Mucosa of descending colon (tissue), 3 donors: Measurements from ENCODE around the gene WNT16. TPM values are rescaled to one million over a fixed set of nuclear protein-coding genes. Genes with fewer than 3 reads are reported as not detected.
"Not testable (repeated sequence)": the region's sequence is repeated elsewhere in the genome, so short reads cannot be mapped to it uniquely, and the experiment has no call there.

Experiments
- ATAC-seq: fragments of 200-7000 bp; cut with Tn5 transposase; one replicate; pipeline ENCODE4 v1.9.1; 2020; ENCODE audit warnings: mild to moderate bottlenecking, moderate library complexity
- DNase-seq, 3 donors: peaks; one replicate each; pipeline ENCODE4 v3.0.0-alpha.2; 2020
- H3K36me3 ChIP-seq: fragments of 200-600 bp; one replicate; pipeline ENCODE4 v1.8.0; 2021; ENCODE audit warnings: low read depth, mild to moderate bottlenecking
- H3K4me1 ChIP-seq: fragments of 200-600 bp; one replicate; pipeline ENCODE4 v1.8.0; 2021; ENCODE audit warnings: low read depth, mild to moderate bottlenecking
- H3K4me3 ChIP-seq: fragments of 200-600 bp; one replicate; pipeline ENCODE4 v1.8.0; 2021; ENCODE audit warnings: mild to moderate bottlenecking
- H3K9me3 ChIP-seq: fragments of 200-600 bp; one replicate; pipeline ENCODE4 v1.8.0; 2021; ENCODE audit warnings: mild to moderate bottlenecking
- CTCF ChIP-seq: fragments of 200-600 bp; IDR thresholded peaks from one replicate; pipeline ENCODE4 v1.8.0; 2022; ENCODE audit warnings: antibody characterized with exemption, mild to moderate bottlenecking
- intact Hi-C, 2 donors: fragments of 100-400 bp; cut with DNase I in 1 of 2; cut with micrococcal nuclease in 1 of 2; formaldehyde crosslinking; loops; one replicate each; pipeline versions ENCODE4 v1.11.0 to v1.11.1; 2022; cut with DNase I, micrococcal nuclease
- total RNA-seq, 3 donors: library from RNA; stranded (reverse); fragmentation: NEBNext Ultra II Directional in 2 of 3; extraction: Animal tissue kit (Norgen Biotek cat#: 25700) in 2 of 3; gene quantifications; one replicate each; pipeline versions ENCODE4 v1.2.1 to v1.2.4, GENCODE V29; 2021 to 2023
- donor health status: DM: no; HTN: no; CAD: no; lungs with moderate emphysema.
- donor health status: DM: no; HTN: no; CAD: no.
- donor health status: DM: no; HTN: yes; CAD: no.

The WNT16 gene
- total RNA-seq, 3 donors from 2014 or later: 1.4 TPM; not detected in 2

DNA sequence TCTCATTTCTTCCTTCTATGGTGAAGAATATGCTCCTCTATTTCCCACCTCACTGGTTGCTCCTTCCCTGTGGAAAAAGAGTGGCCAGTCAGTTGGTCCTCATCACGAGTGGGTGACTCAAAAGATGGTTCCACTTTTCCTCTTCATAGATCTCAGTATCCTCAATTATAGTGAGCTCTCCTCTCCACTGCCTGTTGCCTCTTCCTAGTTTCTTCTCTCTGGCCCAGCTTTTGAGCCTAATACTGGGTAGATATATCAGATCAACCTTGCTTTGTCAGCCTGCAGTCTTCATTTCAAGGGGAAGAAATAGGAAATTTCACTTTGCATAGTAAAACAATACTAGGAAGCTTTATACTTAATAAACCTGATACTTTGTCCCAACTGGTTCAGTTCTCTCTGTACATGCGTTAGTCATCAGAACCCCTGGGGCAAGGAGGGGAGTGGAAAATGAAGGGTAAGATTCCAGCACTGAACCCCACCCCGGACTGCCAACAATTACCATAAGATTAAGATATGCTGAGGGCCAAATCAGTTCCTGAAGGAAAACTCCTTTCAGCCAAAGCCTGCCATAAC, 15.5 kb upstream of the WNT16 start:
- intact Hi-C loops: no loop called here
- Histone ChIP-seq H3K36me3 (no peaks in the 10 kb centered on the region), H3K4me3 (no peak overlapping the region), H3K9me3 (no peaks in the 10 kb centered on the region), H3K4me1 (peaks cover 20% of the 10 kb centered on the region)
- ATAC-seq (peak; percentile 74), DNase-seq (peak in 1 of 3 donors; percentile 16)
- TF ChIP-seq CTCF: no peak

- H3K4me1 ChIP-seq: peaks cover 20% of the 10 kb centered on the region
- H3K9me3 ChIP-seq: no peaks in the 10 kb centered on the region
- peak in 1 of 3 donors; percentile 42 for DNase-seq
- H3K4me3 ChIP-seq: no peak overlapping the region
- TF ChIP-seq CTCF: no peak
- no peaks in the 10 kb centered on the region for H3K36me3 ChIP-seq
- peak; percentile 98 for ATAC-seq
- intact Hi-C loops: no loop called here
Observed at GRCh38 chr7:121313793-121314676, 14.8 kb upstream of the WNT16 start.

GRCh38 chr7:121315170-121315569, 13.6 kb upstream of the WNT16 start:
- H3K36me3 ChIP-seq, DNase-seq, ATAC-seq, H3K9me3 ChIP-seq, H3K4me3 ChIP-seq, intact Hi-C loops: not testable (repeated sequence)
- peaks cover 20% of the 10 kb centered on the region for H3K4me1 ChIP-seq

- no peak for TF ChIP-seq CTCF
- H3K9me3 ChIP-seq: no peaks in the 10 kb centered on the region
- H3K36me3 ChIP-seq: no peaks in the 10 kb centered on the region
- DNase-seq (no peak), ATAC-seq (no peak)
- no peak overlapping the region for H3K4me3 ChIP-seq
- intact Hi-C loops: no loop called here
- H3K4me1 ChIP-seq: no peaks in the 10 kb centered on the region
Observed at GRCh38 chr7:121322460-121322859, 6.3 kb upstream of the WNT16 start.

GRCh38 chr7:121323515-121324302, 5.1 kb upstream of the WNT16 start:
- DNase-seq (no peak), ATAC-seq (no peak)
- no peak for TF ChIP-seq CTCF
- H3K4me3 ChIP-seq: no peak overlapping the region
- no peaks in the 10 kb centered on the region for H3K9me3 ChIP-seq
- intact Hi-C loops: no loop called here
- no peaks in the 10 kb centered on the region for H3K36me3 ChIP-seq
- no peaks in the 10 kb centered on the region for H3K4me1 ChIP-seq
